GM18526 (cell line): ENCODE data around the gene OTOF.

Experiments used
- POLR2A ChIP-seq: IDR thresholded peaks from 3 replicates; pipeline ENCODE4 v1.6.1; 2011; ENCODE audit not compliant: insufficient read length; ENCODE audit errors: extremely low read depth

Gene OTOF

DNA sequence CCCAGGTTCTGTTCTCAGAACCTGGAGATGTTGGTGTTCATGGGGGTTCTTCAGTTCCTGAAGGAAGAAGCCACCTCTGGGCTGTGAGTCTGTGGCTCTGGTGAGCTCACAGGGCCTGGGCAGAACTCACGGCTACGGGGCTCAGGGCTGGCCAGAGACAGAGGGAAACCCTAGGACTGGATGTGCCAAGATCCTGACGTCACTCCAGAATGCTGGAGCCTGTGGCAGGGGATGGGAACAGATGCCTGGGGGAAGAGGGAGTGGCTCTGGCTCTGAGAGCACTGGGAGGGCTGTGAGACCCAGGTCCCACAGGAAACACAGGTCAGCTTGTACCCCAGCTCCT lies at the start of gene OTOF:
Gene OTOF (minus strand): TSS at position 214 of the 343 bp plus-strand sequence.
- no peak for TF ChIP-seq POLR2A

- no peak for TF ChIP-seq POLR2A
These were observed 48.7 kb upstream of the OTOF start for GRCh38 chr2:26526589-26526988.

- TF ChIP-seq POLR2A: no peak
These were observed 48.2 kb upstream of the OTOF start for GRCh38 chr2:26526105-26526504.

DNA sequence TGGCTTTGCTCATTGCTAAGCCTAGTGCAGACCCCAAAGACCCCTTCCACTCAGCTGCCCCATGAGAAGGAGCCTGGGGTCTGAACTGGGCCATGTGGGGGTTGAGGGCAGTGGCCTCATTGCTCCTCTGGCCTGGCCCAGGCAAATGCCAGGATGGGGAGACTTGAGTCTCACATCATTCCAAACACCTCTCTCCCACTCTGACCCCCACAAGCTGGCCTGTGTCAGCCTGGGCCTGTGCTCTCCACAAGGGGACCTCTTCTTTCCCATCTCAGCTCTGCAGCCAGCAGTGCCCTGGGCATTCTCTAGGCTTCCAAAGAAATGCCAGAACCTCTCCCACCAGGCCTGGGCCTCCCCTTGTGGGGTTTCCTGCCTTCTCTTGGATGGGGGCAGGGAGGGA lies 45.8 kb upstream of the OTOF start:
- no peak for TF ChIP-seq POLR2A

DNA sequence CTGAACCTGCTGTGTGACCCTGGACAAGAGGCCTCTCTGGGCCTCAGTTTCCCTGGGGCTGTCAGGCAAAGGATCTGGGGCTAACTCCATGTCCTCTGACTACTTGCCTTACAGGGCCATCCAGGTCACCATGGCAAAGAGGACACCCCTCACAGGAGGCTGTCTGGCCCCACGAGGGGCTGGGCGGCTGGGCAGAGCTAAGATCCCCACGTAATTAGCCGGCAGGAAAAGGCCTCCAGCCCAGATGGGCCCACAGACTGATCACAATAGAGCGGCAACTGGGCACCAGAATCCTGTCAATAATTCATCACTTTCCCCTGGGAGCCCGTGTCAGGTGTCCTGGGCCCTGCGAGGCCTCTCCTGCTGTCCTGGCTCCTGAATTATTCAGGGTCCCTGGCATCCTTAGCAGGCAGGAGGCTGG lies 44.8 kb upstream of the OTOF start:
- TF ChIP-seq POLR2A: no peak

GRCh38 chr2:26522325-26522724 lies 44.4 kb upstream of the OTOF start:
- TF ChIP-seq POLR2A: no peak

DNA sequence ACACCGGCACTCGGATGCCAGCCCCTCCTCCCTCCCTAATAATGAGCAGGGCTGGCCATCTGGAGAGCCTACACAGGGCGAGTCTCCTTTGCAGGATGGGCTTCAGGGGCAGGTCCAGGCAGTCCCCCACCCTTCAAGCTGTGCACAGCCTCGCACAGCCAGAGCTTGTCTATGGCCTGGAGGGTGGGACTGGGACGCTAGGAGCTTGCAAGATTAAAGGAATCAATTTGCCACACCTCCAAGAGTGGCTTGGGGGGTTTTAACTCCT lies 43.9 kb upstream of the OTOF start:
- no peak for TF ChIP-seq POLR2A

DNA sequence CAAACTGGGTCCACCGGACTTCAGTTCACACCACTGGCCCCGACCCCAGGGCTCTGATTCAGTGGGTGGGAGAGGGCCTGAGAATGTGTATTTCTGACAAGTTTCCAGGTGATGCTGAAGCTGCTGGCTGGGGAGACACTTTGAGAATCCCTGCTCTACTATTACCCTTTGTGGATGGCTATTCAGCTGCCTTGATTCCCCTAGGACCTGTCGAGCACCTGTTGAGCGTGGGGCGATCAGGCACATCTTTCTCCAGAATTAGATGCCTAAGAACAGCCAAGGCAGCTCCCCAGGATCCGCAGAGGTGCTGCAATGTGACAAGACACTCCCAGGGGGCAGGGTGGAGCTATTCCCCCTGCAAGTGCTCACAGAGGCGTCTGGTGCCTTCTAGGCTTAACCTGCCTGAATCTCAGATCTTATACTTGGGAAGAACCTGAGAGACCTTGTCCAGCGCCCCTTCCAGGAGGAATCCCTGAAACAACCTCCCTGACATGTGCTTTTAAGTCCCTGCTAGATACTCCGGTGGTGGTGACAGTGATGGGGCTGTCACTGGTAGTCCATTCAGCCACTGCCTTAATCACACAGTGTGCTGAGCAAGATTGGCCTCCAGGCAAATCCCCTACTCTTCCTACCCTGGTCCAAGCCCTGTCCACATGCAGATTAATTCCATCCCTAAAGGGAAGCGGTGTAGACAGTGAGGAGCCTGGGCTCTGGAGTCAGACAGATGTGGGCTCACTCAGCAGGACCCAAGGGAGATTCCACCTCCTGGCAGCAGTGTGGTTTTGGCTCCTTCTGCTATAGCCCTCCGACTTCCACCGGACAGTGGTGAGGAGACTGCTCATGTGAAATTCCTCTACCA lies 43.4 kb upstream of the OTOF start:
- TF ChIP-seq POLR2A: no peak

DNA sequence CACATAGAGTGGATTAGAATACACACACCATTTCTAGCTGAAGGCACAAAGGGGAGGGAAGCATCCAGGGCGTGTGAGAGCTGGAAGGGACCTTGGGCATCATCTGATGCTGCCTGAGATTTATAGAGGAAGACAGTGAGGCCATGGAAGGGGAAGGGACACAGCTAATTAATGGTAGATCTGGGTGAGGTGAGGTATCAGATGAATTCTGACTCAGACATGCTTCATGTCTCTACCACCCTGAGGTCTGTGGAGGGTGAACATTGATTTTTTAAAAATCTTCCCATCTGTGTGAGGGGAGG lies 42.2 kb upstream of the OTOF start:
- no peak for TF ChIP-seq POLR2A

DNA sequence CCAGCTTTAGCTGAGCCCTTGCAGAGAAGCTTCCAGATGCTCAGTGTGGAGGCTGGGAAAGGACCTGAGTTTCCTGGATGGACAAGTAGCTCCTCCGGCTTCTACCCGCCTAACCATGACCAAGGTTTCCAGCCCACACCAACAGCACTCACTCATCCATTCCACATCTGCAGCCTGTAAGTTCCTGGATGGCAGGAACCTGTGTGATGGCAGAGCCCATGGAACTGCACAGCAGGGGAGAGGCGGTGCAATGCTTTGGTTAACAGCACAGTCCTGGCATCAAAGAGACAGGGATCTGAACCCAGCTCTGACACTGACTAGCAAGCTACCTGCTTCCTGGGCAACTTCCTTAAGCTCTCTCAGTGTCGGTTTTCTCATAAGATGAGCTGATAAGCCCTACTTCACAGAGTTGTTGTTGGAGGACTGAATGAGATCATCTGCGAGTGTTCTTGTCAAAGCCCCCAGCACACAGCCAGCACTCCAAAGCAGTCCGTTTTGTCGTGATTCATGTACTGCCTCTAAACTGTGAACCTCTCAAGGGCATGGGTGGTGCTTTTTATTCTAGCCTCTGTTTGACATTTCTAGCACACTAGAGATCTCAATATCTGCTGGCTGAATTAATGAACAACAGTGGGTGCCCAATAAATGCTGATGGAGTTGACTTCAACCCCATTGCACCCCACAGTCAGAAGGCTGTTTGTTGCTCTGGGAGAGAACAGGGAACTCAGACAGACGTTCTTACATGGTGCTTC lies 41.6 kb upstream of the OTOF start:
- TF ChIP-seq POLR2A: no peak

DNA sequence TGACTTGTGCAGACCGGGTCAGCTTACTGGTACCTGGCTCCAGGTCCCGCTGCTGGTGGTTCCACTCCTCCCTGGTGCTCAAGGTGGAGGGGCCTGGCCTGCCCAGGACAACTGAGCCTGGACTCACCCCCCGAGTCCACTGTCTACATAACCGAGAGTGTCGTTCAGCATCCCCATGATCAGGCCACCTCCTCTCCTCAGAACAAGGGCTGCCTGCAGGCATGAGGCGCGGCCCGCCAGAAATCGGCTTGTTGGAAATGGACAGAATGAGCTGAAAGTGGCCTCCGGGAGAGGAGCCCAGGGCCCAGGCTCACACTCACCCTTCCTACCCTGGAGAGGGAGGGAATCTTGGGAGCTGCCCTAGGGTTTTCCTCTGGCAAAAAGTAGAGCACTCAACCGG lies 38.9 kb upstream of the OTOF start:
- no peak for TF ChIP-seq POLR2A

GRCh38 chr2:26516246-26516645 lies 38.3 kb upstream of the OTOF start:
- no peak for TF ChIP-seq POLR2A

DNA sequence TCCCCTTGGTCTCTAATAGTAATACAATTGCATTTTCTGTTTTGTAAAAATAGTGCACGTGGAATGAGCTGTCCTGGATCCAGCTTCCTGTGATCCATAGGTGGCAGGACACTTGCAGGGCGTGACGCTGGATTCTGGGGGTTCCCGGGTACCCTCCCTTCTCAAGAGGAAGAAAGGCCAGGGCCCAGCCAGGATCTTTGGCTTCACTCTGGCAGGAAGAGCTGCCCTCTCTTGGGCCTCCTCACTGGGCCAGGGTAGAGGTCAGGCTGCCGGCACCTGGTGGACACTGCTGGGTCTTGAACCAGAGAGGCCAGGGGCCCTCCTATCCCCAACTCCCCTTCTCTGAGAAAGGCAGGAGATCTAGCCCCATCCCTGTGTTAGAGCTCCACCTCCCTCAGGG lies 37.8 kb upstream of the OTOF start:
- TF ChIP-seq POLR2A: no peak

- TF ChIP-seq POLR2A: no peak
These were observed 36.1 kb upstream of the OTOF start for GRCh38 chr2:26514045-26514444.

GRCh38 chr2:26513261-26513660 lies 35.3 kb upstream of the OTOF start:
- TF ChIP-seq POLR2A: no peak

DNA sequence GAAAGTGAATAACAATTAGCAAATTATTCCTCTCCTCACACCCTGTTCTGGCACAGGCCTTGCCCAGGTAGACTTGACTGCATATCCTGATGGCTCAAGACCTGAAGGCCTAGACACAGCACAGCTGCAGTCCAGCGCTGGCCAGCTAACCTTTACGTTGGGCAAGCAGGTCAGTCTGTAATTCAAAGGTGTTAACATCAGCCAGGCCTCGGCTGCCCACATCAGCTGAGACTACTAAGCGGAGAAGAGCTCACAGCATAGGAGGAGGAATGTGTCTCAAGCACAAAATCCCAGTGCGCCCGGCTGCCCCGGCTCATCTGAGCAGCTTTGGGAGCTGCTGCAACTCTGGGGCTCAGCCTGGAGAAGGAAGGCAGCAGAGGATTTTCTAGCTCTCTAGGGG lies 33.5 kb upstream of the OTOF start:
- no peak for TF ChIP-seq POLR2A
